Left ventricle myocardium inferior (tissue), 1 donor: ENCODE results near the gene COL19A1. TPM values are rescaled to one million over a fixed set of nuclear protein-coding genes. Genes with fewer than 3 reads are reported as not detected.

ENCODE experiments used
- DNase-seq: peaks from one replicate; pipeline ENCODE4 v3.0.0-alpha.2; 2020
- H3K27ac ChIP-seq: fragments of 200-600 bp; replicated peaks from 2 replicates; pipeline ENCODE4 v1.8.0; 2021
- H3K27me3 ChIP-seq: fragments of 200-600 bp; 2 replicates; pipeline ENCODE4 v1.8.0; 2021; ENCODE audit warnings: low read depth
- H3K36me3 ChIP-seq: fragments of 200-600 bp; 2 replicates; pipeline ENCODE4 v1.8.0; 2021
- H3K4me1 ChIP-seq: fragments of 200-600 bp; 2 replicates; pipeline ENCODE4 v1.8.0; 2021
- H3K4me3 ChIP-seq: fragments of 200-600 bp; 2 replicates; pipeline ENCODE4 v1.8.0; 2021; ENCODE audit warnings: mild to moderate bottlenecking, moderate library complexity
- H3K9me3 ChIP-seq: fragments of 200-600 bp; replicated peaks from 2 replicates; pipeline ENCODE4 v1.8.0; 2021
- intact Hi-C: fragments of 100-400 bp; cut with micrococcal nuclease; formaldehyde crosslinking; loops from one replicate; pipeline ENCODE4 v1.11.0; 2022
- total RNA-seq: library from RNA; stranded (reverse); fragmentation: NEBNext Ultra II Directional; extraction: Animal tissue kit (Norgen Biotek cat#: 25700); gene quantifications from one replicate; pipeline ENCODE4 v1.2.1, GENCODE V29; 2021
- TF ChIP-seq, protein P1 (sequence below): fragments of 200-600 bp; IDR thresholded peaks from 2 replicates; pipeline ENCODE4 v1.8.0; 2021; ENCODE audit warnings: antibody characterized with exemption, mild to moderate bottlenecking, borderline replicate concordance
- donor health status: DM: no; HTN: yes; CAD: no; lungs with severe emphysema.

Gene COL19A1
- total RNA-seq, 1 donor from 2014 or later: 1.9 TPM

DNA sequence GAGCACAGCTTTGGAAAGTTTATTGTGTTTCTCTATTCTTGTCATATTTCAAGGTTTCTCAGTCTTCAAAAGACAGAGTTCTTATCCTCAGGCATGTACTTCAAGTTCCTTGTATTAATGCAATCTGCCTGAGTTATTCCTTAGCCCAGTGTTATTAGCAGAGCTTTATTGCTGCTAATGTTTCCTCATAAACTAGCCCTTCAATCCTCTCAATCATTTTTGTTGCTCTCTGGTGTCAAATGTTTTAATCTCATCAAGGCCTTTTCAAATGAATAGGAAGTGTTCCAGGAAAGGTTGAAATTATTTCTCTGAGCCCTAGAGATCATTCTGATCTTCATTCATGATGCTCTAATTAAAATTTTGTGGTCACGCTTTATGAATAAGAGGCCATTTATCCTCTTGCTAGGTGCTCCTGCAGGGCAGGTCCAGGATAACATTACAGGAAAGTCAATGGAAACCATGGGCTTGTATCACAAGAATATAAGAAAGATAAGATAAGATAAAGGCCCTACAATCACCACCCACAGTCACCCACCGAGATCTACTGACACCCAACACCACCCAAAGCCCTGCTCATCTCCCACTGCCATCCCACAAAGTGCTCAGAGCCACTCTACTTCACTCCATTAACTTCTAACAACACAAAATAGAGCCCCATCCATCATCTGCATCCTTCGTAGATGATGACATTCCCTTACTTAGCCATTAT is 310.6 kb downstream of the COL19A1 start:
- Histone ChIP-seq H3K27ac (no peak overlapping the region), H3K27me3 (no peaks in the 10 kb centered on the region), H3K9me3 (no peaks in the 10 kb centered on the region), H3K36me3 (no peaks in the 10 kb centered on the region), H3K4me1 (no peaks in the 10 kb centered on the region), H3K4me3 (no peak overlapping the region)
- intact Hi-C loops: no loop called here
- no peak for DNase-seq
- TF ChIP-seq, protein P1, sequence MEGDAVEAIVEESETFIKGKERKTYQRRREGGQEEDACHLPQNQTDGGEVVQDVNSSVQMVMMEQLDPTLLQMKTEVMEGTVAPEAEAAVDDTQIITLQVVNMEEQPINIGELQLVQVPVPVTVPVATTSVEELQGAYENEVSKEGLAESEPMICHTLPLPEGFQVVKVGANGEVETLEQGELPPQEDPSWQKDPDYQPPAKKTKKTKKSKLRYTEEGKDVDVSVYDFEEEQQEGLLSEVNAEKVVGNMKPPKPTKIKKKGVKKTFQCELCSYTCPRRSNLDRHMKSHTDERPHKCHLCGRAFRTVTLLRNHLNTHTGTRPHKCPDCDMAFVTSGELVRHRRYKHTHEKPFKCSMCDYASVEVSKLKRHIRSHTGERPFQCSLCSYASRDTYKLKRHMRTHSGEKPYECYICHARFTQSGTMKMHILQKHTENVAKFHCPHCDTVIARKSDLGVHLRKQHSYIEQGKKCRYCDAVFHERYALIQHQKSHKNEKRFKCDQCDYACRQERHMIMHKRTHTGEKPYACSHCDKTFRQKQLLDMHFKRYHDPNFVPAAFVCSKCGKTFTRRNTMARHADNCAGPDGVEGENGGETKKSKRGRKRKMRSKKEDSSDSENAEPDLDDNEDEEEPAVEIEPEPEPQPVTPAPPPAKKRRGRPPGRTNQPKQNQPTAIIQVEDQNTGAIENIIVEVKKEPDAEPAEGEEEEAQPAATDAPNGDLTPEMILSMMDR: no peak

- H3K27ac ChIP-seq: no peak overlapping the region
- H3K27me3 ChIP-seq: no peaks in the 10 kb centered on the region
- no peak overlapping the region for H3K4me3 ChIP-seq
- DNase-seq: no peak
- intact Hi-C loops: no loop called here
- no peaks in the 10 kb centered on the region for H3K4me1 ChIP-seq
- no peaks in the 10 kb centered on the region for H3K36me3 ChIP-seq
- H3K9me3 ChIP-seq: no peaks in the 10 kb centered on the region
- TF ChIP-seq, protein P1: no peak
Measured at GRCh38 chr6:70180183-70180900, 314.0 kb downstream of the COL19A1 start.

GRCh38 chr6:70180901-70181599 is 314.7 kb downstream of the COL19A1 start:
- no peaks in the 10 kb centered on the region for H3K4me1 ChIP-seq
- intact Hi-C loops: no loop called here
- TF ChIP-seq, protein P1: no peak
- no peak overlapping the region for H3K4me3 ChIP-seq
- no peaks in the 10 kb centered on the region for H3K9me3 ChIP-seq
- H3K36me3 ChIP-seq: no peaks in the 10 kb centered on the region
- DNase-seq: no peak
- no peaks in the 10 kb centered on the region for H3K27me3 ChIP-seq
- no peak overlapping the region for H3K27ac ChIP-seq

GRCh38 chr6:70183538-70183937 is 317.2 kb downstream of the COL19A1 start:
- H3K9me3 ChIP-seq: no peaks in the 10 kb centered on the region
- TF ChIP-seq, protein P1: no peak
- H3K4me1 ChIP-seq: no peaks in the 10 kb centered on the region
- no peak overlapping the region for H3K4me3 ChIP-seq
- DNase-seq: no peak
- intact Hi-C loops: no loop called here
- no peaks in the 10 kb centered on the region for H3K27me3 ChIP-seq
- no peak overlapping the region for H3K27ac ChIP-seq
- no peaks in the 10 kb centered on the region for H3K36me3 ChIP-seq

DNA sequence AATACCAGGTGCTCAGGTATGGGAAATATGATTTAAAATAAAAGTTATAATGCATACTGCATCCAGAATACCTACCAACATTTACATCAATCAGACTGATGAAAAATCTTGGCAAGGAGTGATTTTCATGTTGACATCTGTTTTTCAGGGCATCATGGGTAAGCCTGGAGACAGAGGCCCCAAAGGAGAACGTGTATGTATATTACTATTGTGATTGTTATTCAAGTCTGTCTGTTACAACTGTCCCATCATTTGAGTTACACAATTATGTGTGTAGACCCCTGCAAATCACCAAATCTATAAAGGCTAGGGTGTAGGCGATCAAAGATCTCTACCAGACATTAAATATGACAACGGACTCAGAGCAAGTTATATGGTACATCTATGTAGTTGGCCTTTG is 318.4 kb downstream of the COL19A1 start:
- Histone ChIP-seq H3K4me1 (no peaks in the 10 kb centered on the region), H3K27ac (no peak overlapping the region), H3K4me3 (no peak overlapping the region), H3K36me3 (no peaks in the 10 kb centered on the region), H3K27me3 (no peaks in the 10 kb centered on the region), H3K9me3 (no peaks in the 10 kb centered on the region)
- no peak for DNase-seq
- TF ChIP-seq, protein P1: no peak
- intact Hi-C loops: no loop called here
